Progenitor cell of endocrine pancreas (in vitro differentiated cells): Measurements from ENCODE around the gene BCO1. TPM values are rescaled to one million over a fixed set of nuclear protein-coding genes. Genes with fewer than 3 reads are reported as not detected.

ENCODE experiments used
- DNase-seq: peaks from one replicate; pipeline ENCODE4 v3.0.0; 2021; ENCODE audit warnings: low spot score; ENCODE audit not compliant: unreplicated experiment
- H3K27ac Mint-ChIP-seq: 2 replicates; pipeline ENCODE4 v1.8.0; 2021; ENCODE audit warnings: mild to moderate bottlenecking, moderate library complexity, mixed read lengths
- H3K27me3 Mint-ChIP-seq: 2 replicates; pipeline ENCODE4 v1.8.0; 2021; ENCODE audit warnings: mixed read lengths
- H3K36me3 Mint-ChIP-seq: 2 replicates; pipeline ENCODE4 v1.8.0; 2022; ENCODE audit warnings: mixed read lengths; ENCODE audit not compliant: insufficient read depth
- H3K4me1 Mint-ChIP-seq: 2 replicates; pipeline ENCODE4 v1.8.0; 2021; ENCODE audit warnings: low read depth, mixed read lengths
- H3K4me3 Mint-ChIP-seq: 2 replicates; pipeline ENCODE4 v1.8.0; 2021; ENCODE audit warnings: low read depth, mild to moderate bottlenecking, moderate library complexity, mixed read lengths
- H3K9me3 Mint-ChIP-seq: 2 replicates; pipeline ENCODE4 v1.8.0; 2021; ENCODE audit warnings: low read depth, mixed read lengths
- CTCF ChIP-seq: fragments of 200-600 bp; sonication (generic); IDR thresholded peaks from one replicate; pipeline ENCODE4 v1.5.0; 2021; ENCODE audit warnings: antibody characterized with exemption, mild to moderate bottlenecking; ENCODE audit not compliant: unreplicated experiment
- total RNA-seq: library from RNA; stranded (reverse); gene quantifications from 2 replicates; pipeline ENCODE4 v1.2.1, GENCODE V29; 2021

Gene BCO1
- total RNA-seq, 1 donor from 2014 or later = 3.3 TPM

GRCh38 chr16:81231014-81231413, 7.5 kb upstream of the BCO1 start:
- no peaks in the 10 kb centered on the region for H3K36me3 Mint-ChIP-seq
- H3K4me3 Mint-ChIP-seq = no peak overlapping the region
- peaks cover 34% of the 10 kb centered on the region for H3K27me3 Mint-ChIP-seq
- no peak for DNase-seq
- no peak for TF ChIP-seq CTCF
- H3K4me1 Mint-ChIP-seq = peaks cover 3% of the 10 kb centered on the region
- H3K27ac Mint-ChIP-seq = no peak overlapping the region
- H3K9me3 Mint-ChIP-seq = no peaks in the 10 kb centered on the region

DNA sequence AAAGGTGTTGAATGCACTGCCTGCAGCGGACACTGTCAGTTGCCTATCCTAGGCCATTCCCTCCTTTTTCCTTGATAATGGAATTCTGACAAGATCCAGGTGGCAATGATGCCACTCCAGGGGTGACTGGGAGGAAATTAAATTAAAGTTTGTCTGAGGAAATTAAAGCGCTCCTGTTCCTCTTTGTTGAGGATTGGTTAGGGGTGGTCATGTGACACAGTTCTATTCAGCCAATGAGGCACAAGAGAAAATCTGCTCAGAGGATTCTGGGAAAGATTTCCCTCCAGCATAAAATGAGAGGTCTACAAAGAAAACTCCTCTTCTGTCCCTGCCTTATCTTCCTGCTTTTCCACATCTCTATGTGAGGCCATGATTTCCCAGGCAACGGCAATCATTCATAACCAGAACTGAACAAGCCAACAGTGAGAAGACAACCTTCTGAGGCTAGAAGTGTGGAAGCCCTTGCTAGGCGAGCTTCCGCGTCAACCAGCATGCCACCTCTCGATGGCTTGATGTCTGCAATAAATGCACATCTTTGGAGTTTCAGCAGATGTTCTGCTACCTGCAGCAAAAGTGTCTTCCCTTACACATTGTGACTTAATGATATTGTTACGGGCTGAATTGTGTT, 5.6 kb upstream of the BCO1 start:
- Mint-ChIP-seq H3K27me3 (peaks cover 34% of the 10 kb centered on the region), H3K36me3 (no peaks in the 10 kb centered on the region), H3K27ac (peak overlapping the region; percentile 33), H3K9me3 (no peaks in the 10 kb centered on the region), H3K4me3 (no peak overlapping the region), H3K4me1 (peaks cover 5% of the 10 kb centered on the region)
- no peak for TF ChIP-seq CTCF
- no peak for DNase-seq

DNA sequence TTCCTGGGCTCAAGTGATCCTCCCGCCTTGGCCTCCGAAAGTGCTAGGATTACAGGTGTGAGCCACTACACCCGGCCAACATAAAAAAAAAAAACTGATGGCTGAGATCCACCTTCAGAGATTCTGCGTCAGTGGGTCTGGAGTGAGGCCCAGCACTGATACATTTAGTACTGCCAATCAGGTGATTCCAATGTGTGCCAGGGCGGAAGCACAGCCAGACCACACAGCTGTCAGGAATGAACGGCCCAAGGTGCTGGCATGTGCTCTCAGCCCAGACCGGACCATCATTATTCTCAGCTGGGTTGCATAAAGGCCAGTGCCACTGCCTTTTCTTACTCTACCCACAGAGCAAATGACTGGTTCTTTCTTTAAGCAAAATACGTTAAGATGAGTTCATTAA, 1.2 kb upstream of the BCO1 start:
- H3K9me3 Mint-ChIP-seq = no peaks in the 10 kb centered on the region
- H3K36me3 Mint-ChIP-seq = no peaks in the 10 kb centered on the region
- no peak overlapping the region for H3K4me3 Mint-ChIP-seq
- H3K27me3 Mint-ChIP-seq = peaks cover 3% of the 10 kb centered on the region
- H3K4me1 Mint-ChIP-seq = peaks cover 16% of the 10 kb centered on the region
- no peak for TF ChIP-seq CTCF
- H3K27ac Mint-ChIP-seq = no peak overlapping the region
- DNase-seq = no peak

DNA sequence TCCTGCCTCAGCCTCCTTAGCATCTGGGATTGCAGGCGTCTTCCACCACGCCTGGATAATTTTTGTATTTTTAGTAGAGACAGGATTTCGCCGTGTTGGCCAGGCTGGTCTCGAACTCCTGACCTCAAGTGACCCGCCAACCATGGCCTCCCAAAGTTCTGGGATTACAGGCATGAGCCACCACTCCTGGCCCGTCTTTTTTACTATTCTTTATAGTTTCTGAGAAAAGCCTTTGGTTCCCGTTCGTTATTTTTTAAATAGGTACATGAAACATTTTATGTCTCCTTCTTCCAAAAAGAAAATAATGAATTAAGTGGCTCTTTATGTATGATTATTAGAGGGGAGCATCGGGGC, 570 bp upstream of the BCO1 start:
- Mint-ChIP-seq H3K4me1 (peaks cover 16% of the 10 kb centered on the region), H3K9me3 (no peaks in the 10 kb centered on the region), H3K4me3 (peak overlapping the region; percentile 67), H3K27me3 (peaks cover 6% of the 10 kb centered on the region), H3K27ac (peak overlapping the region; percentile 96), H3K36me3 (no peaks in the 10 kb centered on the region)
- no peak for TF ChIP-seq CTCF
- no peak for DNase-seq

DNA sequence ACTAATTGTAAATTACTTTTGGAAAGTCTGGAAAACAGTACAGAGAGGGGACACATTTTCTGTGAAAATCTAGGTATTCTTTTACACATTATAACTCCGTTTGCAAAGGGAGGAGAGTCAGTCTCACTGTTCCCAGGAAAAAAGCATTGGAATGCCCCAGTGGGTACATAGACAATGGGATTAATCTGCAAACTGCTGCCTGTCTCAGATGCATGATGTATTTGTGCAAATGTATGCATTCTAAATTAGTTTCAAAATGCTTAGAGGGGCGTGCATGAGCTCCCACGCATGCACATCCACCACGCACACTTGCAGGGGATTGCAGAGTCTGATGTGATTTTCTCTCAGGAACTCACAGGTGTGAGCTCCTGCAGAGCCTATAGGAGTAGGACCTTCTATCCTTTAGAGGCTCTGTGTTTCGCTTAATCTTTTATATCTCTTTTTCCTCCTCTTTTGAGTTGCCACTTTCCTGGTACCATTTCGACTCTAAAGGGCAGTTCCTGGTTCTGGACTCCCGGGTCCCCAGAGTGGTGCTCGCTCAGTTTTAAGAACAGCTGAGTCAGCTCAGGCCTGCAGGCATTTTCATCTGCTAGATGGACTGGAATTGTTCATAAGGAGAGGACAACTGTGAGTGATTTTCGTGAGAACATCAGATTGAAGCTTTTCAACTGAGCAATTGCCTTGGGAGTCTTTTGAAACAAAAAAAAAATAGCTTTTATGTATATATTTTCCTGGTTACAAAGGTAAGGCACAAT, 1.1 kb downstream of the BCO1 start:
- peaks cover 16% of the 10 kb centered on the region for H3K4me1 Mint-ChIP-seq
- H3K4me3 Mint-ChIP-seq = peak overlapping the region; percentile 50
- no peak for TF ChIP-seq CTCF
- H3K27me3 Mint-ChIP-seq = peaks cover 3% of the 10 kb centered on the region
- peak overlapping the region; percentile 57 for H3K27ac Mint-ChIP-seq
- no peaks in the 10 kb centered on the region for H3K36me3 Mint-ChIP-seq
- H3K9me3 Mint-ChIP-seq = no peaks in the 10 kb centered on the region
- DNase-seq = no peak
